Esophagus muscularis mucosa (tissue), 4 donors: ENCODE data around the gene BSND. TPM values are rescaled to one million over a fixed set of nuclear protein-coding genes. Genes with fewer than 3 reads are reported as not detected.
A peak's percentile ranks its signal among the peaks of the same experiment; 100 is the strongest.

Experiments
- DNase-seq: peaks from one replicate; pipeline ENCODE4 v3.0.0-alpha.2; 2017; ENCODE audit errors: extremely low spot score
- H3K27ac ChIP-seq, 4 donors: fragments of 200-600 bp; sonication (generic); replicated peaks in 1 of 4; 1 replicate in 3 of 4; 2 replicates in 1 of 4; pipeline ENCODE4 v1.5.1; 2016 to 2019; ENCODE audit warnings: mild to moderate bottlenecking in 1 of 4
- H3K27me3 ChIP-seq, 4 donors: fragments of 200-600 bp; sonication (generic); one replicate each; pipeline versions ENCODE4 v1.5.1 to v1.6.0; 2016 to 2019
- H3K36me3 ChIP-seq, 4 donors: fragments of 200-600 bp; sonication (generic); one replicate each; pipeline ENCODE4 v1.5.1; 2016 to 2019
- H3K4me1 ChIP-seq, 4 donors: fragments of 200-600 bp; sonication (generic); one replicate each; pipeline ENCODE4 v1.5.1; 2016 to 2019
- H3K4me3 ChIP-seq, 4 donors: fragments of 200-600 bp; sonication (generic); 1 replicate in 2 of 4; 2 replicates in 2 of 4; pipeline ENCODE4 v1.5.1; 2016 to 2019; ENCODE audit warnings: mild to moderate bottlenecking in 4 of 4, moderate library complexity in 1 of 4
- H3K9me3 ChIP-seq, 4 donors: fragments of 200-600 bp; sonication (generic); 1 replicate in 3 of 4; 2 replicates in 1 of 4; pipeline ENCODE4 v1.5.1; 2016 to 2019
- CTCF ChIP-seq, 3 experiments: fragments of 200-600 bp in 2 of 3; fragments of 450-650 bp in 1 of 3; sonication (generic) in 2 of 3; IDR thresholded peaks; one replicate each; pipeline ENCODE4 v1.5.1; 2017 to 2019; ENCODE audit warnings: antibody characterized with exemption in 3 of 3, mild to moderate bottlenecking in 2 of 3, moderate library complexity in 1 of 3
- EP300 ChIP-seq: sonication (generic); formaldehyde crosslinking; IDR thresholded peaks from one replicate; pipeline ENCODE4 v1.6.1; 2017; ENCODE audit warnings: antibody characterized with exemption
- POLR2A ChIP-seq: fragments of 450-650 bp; IDR thresholded peaks from one replicate; pipeline ENCODE4 v1.6.1; 2017; ENCODE audit warnings: antibody characterized with exemption, moderate library complexity, mild to moderate bottlenecking, low read depth
- POLR2AphosphoS5 ChIP-seq, 2 donors: sonication (generic); formaldehyde crosslinking; IDR thresholded peaks; one replicate each; pipeline ENCODE4 v1.6.1; 2017; ENCODE audit warnings: antibody characterized with exemption in 2 of 2
- WGBS: methylation state at CpG from one replicate; pipeline ENCODE4 v1.1.5; 2018; 5-methylcytosine and 5-hydroxymethylcytosine counted together
- intact Hi-C: fragments of 100-400 bp; cut with DNase I; formaldehyde crosslinking; loops from one replicate; pipeline ENCODE4 v1.15.1; 2023
- total RNA-seq, 4 donors: library from RNA; depleted of rRNA; stranded (reverse); fragments of >200 nt; gene quantifications; one replicate each; pipeline versions ENCODE4 v1.1.0 to v1.2.1, GENCODE V29; 2016

Gene BSND
- total RNA-seq, 4 donors from 2014 or later, result not detected

- Histone ChIP-seq H3K36me3 (no peaks in the 10 kb centered on the region), H3K4me3 (no peak overlapping the region), H3K4me1 (peaks cover 10 to 35% (median 32%) of the 10 kb centered on the region in 4 donors), H3K9me3 (no peaks in the 10 kb centered on the region), H3K27me3 (no peaks in the 10 kb centered on the region), H3K27ac (no peak overlapping the region)
- TF ChIP-seq POLR2AphosphoS5 (IDR thresholded peaks at IDR 0.05) (no peak), EP300 (no peak), POLR2A (no peak), CTCF (IDR thresholded peaks at IDR 0.05) (no peak)
- intact Hi-C loops, result no loop called here
- 88% methylated on average over 14 of the region's 14 CpGs for WGBS
- no peak for DNase-seq
These were observed 60.8 kb downstream of the BSND start for GRCh38 chr1:55059302-55060132.

DNA sequence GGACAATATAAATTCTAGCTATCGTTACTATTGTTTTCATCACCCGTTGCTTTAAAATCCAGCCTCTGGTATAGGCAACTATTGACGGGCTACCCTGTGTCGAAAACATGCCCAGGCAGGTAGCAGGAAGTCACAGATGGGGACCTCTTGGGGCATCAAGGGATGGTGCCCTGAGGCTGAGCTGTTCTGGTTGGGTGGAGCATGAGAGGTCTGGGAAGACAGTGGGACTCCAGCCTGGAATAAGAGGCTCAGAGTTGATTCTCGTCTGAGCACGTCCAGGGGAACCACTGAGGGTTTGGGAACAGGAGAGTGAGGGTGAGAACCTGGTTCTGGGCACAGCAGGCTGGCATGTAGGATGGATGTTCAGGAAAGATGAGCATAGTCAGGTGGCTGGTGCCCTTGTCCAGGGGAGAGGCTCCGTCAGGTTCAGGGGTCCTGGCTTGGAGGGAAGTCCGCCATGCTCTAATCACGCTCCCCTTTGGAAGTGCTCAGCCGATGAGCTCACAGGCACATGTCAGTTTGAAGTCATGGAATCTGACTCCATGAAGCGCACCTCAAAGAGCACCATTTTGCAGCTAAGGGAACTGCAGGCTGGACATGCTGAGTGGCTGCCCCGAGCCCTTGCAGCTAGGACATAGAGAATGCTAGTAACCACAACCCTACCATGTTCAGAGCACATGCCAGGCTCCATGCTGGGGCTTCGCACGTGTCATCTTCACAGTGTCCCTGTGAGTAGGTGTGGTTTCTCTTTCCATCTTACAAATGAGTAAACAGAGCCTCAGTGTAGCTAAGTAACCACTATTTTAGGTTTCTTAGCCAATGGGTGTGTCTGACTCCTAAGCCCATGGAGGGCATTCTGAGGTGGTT, 61.6 kb downstream of the BSND start:
- TF ChIP-seq CTCF (IDR thresholded peaks at IDR 0.05), result no peak
- DNase-seq, result no peak
- H3K9me3 ChIP-seq, result no peaks in the 10 kb centered on the region
- no peaks in the 10 kb centered on the region for H3K36me3 ChIP-seq
- intact Hi-C loops, result no loop called here
- no peaks in the 10 kb centered on the region for H3K27me3 ChIP-seq
- H3K4me3 ChIP-seq, result no peak overlapping the region
- no peak overlapping the region for H3K27ac ChIP-seq
- 92% methylated on average over 14 of the region's 14 CpGs for whole genome bisulfite sequencing
- peaks cover 17 to 43% (median 40%) of the 10 kb centered on the region in 4 donors for H3K4me1 ChIP-seq

GRCh38 chr1:55061000-55061705, 62.4 kb downstream of the BSND start:
- peaks cover 0 to 5% (median under 1%) of the 10 kb centered on the region in 4 donors for H3K36me3 ChIP-seq
- H3K9me3 ChIP-seq, result no peaks in the 10 kb centered on the region
- H3K27me3 ChIP-seq, result no peaks in the 10 kb centered on the region
- peak overlapping the region in 3 of 4 donors; percentile 59 to 70 (median 63) for H3K27ac ChIP-seq
- no peak overlapping the region for H3K4me3 ChIP-seq
- DNase-seq, result no peak
- WGBS, result 67% methylated on average over 3 of the region's 13 CpGs
- TF ChIP-seq EP300, result no peak
- no peak for TF ChIP-seq CTCF (IDR thresholded peaks at IDR 0.05)
- no peak for TF ChIP-seq POLR2A
- TF ChIP-seq POLR2AphosphoS5 (IDR thresholded peaks at IDR 0.05), result no peak
- intact Hi-C loops, result no loop called here
- peaks cover 25 to 51% (median 48%) of the 10 kb centered on the region in 4 donors for H3K4me1 ChIP-seq

Other genes starting within 250 kb of the BSND start
- gene PARS2, start 234.4 kb upstream of the BSND start, total RNA-seq, result 1 to 10 TPM; 4.0 to 7.5 (median 5.7) TPM
- gene TTC22, start 197.6 kb upstream of the BSND start, total RNA-seq, result under 1 TPM; under 0.01 to 0.17 (median 0.09) TPM
- 10 to 100 TPM; 10.8 to 16.1 (median 13.1) TPM for gene DHCR24, start 111.7 kb upstream of the BSND start, total RNA-seq
- 1 to 10 TPM in 1 of 4 donors, under 1 TPM in 2, not detected in 1; 0.66 to 2.5 (median 0.84) TPM for gene TMEM61, start 18.3 kb upstream of the BSND start, total RNA-seq
- under 1 TPM in 2 of 4 donors, not detected in 2; 0.17 to 0.29 TPM for gene PCSK9, start 40.6 kb downstream of the BSND start, total RNA-seq
- 10 to 100 TPM; 28.3 to 45.3 (median 37.7) TPM for gene USP24, start 216.4 kb downstream of the BSND start, total RNA-seq